ENCODE data around the gene CHST6.
"Not testable (repeated sequence)": the region's sequence is repeated elsewhere in the genome, so short reads cannot be mapped to it uniquely, and the experiment has no call there.

CHST6 gene

DNA sequence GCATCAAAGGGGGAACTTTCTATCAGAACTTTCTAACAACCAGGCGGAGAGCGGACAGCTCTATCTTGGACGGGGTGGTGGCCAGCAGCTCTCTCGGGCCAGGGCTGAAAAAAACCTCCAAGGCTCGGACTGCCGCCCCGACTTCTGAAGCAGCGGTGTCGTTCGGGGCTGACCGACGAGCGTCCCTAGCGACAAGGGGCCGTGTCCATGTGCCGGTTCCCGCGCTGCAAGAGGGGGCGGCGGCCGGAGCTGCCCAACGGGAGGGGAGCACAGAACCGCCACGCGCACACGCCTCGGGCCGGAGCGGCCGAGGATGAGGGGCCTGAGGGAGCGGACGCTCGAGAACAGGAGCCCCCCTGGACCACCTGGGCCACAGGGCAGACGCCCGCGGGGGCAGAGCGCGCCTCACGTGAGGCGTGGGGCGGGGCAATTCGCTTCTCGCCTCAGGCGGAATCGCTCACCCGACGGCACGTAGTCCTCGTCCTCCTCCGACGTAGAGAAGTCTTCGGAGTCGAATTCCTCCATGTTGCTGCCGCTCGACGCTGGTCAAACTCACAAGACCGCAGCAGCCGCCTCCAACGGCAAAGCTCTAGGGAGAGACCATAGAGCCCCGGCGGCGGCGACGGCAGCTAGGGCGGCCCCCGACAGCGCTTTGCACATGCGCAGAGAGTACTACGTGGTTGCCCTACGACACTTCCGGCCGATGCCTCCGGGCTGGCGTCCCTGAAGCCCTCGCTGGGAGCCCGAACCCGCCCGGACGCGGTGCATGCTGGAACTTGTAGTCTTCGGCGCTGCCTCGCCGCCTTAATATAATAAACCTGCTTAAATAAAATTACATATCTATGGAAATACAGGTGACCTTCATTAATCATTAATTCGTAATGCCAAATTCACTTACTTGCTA is 62.2 kb downstream of the CHST6 start, which contains the start of gene CFDP1:
TSS of gene CFDP1 (minus strand) at position 676 of the 904 bp plus-strand sequence. CDS start at position 525, 151 bp downstream.
- DNase-seq (ENCODE audit: low read depth): peak; percentile 82
- H3K4me3 ChIP-seq (ENCODE audit: low read depth, low read length): peak within 1 kb of the TSS; percentile 89
- TF ChIP-seq, protein P1, sequence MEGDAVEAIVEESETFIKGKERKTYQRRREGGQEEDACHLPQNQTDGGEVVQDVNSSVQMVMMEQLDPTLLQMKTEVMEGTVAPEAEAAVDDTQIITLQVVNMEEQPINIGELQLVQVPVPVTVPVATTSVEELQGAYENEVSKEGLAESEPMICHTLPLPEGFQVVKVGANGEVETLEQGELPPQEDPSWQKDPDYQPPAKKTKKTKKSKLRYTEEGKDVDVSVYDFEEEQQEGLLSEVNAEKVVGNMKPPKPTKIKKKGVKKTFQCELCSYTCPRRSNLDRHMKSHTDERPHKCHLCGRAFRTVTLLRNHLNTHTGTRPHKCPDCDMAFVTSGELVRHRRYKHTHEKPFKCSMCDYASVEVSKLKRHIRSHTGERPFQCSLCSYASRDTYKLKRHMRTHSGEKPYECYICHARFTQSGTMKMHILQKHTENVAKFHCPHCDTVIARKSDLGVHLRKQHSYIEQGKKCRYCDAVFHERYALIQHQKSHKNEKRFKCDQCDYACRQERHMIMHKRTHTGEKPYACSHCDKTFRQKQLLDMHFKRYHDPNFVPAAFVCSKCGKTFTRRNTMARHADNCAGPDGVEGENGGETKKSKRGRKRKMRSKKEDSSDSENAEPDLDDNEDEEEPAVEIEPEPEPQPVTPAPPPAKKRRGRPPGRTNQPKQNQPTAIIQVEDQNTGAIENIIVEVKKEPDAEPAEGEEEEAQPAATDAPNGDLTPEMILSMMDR (IDR thresholded peaks at IDR 0.05; ENCODE audit: low read depth, low read length, missing control alignments): peak; percentile 1

DNA sequence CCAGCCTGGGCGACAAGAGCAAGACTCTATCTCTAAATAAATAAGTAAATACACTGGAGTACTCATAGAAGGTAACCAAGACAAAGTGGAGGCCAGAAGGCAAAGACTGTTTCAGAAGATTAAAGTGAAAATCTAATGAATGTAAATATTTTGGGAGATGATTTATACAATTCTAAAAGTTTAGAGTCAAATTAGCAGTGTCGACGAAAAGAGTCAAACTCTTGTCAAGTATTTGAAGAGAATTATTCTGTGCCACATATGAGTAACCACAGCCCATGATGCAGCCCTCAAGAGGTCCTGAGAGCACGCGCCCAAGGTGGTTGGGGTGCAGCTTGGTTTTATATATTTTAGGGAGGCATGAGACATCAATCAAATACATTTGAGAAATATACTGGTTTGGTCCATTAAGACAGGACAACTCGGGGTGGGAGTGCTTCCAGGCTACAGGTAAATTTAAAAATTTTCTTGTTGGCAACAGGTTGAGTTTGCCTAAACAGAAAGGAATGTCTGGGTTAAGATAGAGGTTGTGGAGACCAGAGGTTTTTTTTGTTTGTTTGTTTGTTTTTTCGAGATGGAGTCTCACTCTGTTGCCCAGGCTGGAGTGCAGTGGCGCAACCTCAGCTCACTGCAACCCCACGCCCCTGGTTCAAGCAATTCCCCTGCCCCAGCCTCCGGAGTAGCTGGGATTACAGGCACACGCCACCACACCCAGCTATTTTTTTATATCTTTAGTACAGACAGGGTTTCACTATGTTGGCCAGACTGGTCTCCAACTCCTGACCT is 65.4 kb downstream of the CHST6 start:
- H3K4me3 ChIP-seq (ENCODE audit: low read depth, low read length): no peak overlapping the region
- no peak for DNase-seq (ENCODE audit: low read depth)
- TF ChIP-seq, protein P1 (IDR thresholded peaks at IDR 0.05; ENCODE audit: low read depth, low read length, missing control alignments): no peak

DNA sequence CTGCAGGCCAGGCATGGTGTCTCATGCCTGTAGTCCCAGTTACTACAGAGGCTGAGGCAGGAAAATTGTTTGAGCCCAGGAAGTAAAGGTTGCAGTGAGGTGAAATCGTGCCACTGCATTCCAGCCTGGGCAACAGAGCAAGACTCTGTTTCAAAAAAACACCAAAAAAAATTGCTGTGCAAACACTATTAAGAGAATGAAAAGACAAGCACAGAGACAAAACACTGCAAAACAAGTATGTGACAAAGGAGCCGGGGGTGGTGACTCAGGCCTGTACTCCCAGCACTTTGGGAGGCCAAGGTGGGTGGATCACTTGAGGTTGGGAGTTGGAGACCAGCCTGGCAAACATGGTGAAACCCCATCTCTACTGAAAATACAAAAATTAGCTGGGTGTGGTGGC is 68.7 kb downstream of the CHST6 start:
- DNase-seq (ENCODE audit: low read depth): not testable (repeated sequence)

DNA sequence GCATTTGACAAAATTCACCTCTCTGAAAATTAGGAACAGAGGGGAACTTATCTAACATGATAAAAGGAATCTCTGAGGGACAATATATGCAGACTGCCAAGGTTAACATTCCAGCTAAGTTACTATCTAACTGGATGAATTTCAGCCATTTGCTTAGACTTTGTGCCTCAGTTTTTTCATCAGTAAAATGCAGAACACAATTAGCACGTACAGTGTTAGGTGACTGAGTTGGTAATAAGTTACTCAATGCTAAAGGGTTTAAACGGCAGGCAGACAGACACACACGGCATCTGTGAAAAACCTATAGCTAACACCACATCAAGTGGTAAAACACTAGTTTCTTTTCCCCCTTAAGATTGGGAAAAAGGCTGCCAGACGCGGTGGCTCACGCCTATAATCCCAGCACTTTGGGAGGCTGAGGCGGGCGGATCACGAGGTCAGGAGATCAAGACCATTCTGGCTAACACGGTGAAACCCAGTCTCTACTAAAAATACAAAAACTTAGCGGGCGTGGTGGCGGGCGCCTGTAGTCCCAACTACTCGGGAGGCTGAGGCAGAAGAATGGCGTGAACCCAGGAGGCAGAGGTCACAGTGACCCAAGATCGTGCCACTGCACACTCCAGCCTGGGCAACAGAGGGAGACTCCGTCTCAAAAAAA is 71.0 kb downstream of the CHST6 start:
- not testable (repeated sequence) for DNase-seq (ENCODE audit: low read depth); H3K4me3 ChIP-seq (ENCODE audit: low read depth, low read length)

More for the DNA sequence above, 68.7 kb downstream of the CHST6 start:
- H3K4me3 ChIP-seq (ENCODE audit: low read depth, low read length): not testable (repeated sequence)

DNA sequence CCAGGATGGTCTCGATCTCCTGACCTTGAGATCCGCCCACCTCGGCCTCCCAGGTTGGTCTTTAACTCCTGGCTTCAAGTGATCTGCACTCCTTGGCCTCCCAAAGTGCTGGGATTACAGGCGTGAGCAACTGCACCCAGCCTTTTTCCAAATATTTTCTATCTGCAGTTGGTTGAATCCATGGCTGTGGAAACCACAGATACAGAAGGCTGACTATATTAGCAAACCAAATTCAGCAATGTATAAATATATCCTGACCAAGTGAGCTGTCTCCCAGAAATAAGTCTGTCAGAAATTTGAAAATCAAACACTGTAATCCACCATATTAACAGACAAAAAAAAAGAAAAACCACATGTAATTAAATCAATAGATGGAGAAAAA is 71.5 kb downstream of the CHST6 start:
- TF ChIP-seq, protein P1 (IDR thresholded peaks at IDR 0.05; ENCODE audit: low read depth, low read length, missing control alignments): no peak
- DNase-seq (ENCODE audit: low read depth): no peak
- no peak overlapping the region for H3K4me3 ChIP-seq (ENCODE audit: low read depth, low read length)

Data from GM12864 (cell line).